C4-2B (cell line): Measurements from ENCODE around the gene TRMT112.

Experiments used
- H3K27ac ChIP-seq: fragments of 450-650 bp; 2 replicates; pipeline ENCODE4 v1.5.1; 2017
- ZFX ChIP-seq: fragments of 450-650 bp; IDR thresholded peaks from 2 replicates; pipeline ENCODE4 v1.6.1; 2017
- TF ChIP-seq, protein P1 (sequence below): fragments of 450-650 bp; conservative IDR thresholded peaks from 2 replicates; pipeline ENCODE4 v1.5.1; 2017; ENCODE audit warnings: mild to moderate bottlenecking

TRMT112 gene

GRCh38 chr11:64355078-64355940 lies 38.0 kb upstream of the TRMT112 start:
- TF ChIP-seq, protein P1, sequence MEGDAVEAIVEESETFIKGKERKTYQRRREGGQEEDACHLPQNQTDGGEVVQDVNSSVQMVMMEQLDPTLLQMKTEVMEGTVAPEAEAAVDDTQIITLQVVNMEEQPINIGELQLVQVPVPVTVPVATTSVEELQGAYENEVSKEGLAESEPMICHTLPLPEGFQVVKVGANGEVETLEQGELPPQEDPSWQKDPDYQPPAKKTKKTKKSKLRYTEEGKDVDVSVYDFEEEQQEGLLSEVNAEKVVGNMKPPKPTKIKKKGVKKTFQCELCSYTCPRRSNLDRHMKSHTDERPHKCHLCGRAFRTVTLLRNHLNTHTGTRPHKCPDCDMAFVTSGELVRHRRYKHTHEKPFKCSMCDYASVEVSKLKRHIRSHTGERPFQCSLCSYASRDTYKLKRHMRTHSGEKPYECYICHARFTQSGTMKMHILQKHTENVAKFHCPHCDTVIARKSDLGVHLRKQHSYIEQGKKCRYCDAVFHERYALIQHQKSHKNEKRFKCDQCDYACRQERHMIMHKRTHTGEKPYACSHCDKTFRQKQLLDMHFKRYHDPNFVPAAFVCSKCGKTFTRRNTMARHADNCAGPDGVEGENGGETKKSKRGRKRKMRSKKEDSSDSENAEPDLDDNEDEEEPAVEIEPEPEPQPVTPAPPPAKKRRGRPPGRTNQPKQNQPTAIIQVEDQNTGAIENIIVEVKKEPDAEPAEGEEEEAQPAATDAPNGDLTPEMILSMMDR: peak; percentile 91
- no peak for TF ChIP-seq ZFX
- peak overlapping the region; percentile 84 for H3K27ac ChIP-seq

- no peak overlapping the region; the same call in 1 of the 2 replicates for H3K27ac ChIP-seq
- TF ChIP-seq, protein P1: no peak
Measured at GRCh38 chr11:64353715-64354506, 36.6 kb upstream of the TRMT112 start.

DNA sequence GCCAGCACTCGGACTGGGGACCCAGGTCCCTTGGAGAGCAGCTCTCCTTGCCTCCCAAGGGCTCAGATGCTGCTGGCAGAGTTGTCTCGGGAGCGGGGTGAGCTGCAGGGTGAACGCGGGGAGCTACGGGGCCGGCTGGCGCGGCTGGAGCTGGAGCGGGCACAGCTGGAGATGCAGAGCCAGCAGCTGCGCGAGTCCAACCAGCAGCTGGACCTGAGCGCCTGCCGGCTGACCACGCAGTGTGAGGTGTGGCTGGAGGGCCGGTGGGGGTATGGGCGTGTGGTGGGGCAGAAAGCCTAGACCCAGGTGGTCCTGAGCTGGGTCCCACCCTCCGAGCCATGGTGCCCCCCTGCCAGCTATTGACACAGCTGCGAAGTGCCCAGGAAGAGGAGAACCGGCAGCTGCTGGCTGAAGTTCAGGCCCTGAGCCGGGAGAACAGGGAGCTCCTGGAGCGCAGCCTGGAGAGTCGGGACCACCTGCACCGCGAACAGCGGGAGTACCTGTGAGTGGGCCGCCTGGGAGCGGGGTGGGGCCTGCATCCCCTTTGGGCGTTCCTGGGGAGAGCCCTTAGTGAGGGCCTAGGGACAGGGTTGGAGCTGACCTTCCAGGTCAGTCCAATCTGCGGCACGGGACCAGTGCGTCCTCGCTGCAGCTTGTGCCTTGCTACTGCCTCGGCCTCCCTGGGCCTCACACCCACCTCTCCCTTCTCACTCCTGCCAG lies 35.8 kb upstream of the TRMT112 start:
- no peak for TF ChIP-seq ZFX
- TF ChIP-seq, protein P1: no peak
- no peak overlapping the region for H3K27ac ChIP-seq

DNA sequence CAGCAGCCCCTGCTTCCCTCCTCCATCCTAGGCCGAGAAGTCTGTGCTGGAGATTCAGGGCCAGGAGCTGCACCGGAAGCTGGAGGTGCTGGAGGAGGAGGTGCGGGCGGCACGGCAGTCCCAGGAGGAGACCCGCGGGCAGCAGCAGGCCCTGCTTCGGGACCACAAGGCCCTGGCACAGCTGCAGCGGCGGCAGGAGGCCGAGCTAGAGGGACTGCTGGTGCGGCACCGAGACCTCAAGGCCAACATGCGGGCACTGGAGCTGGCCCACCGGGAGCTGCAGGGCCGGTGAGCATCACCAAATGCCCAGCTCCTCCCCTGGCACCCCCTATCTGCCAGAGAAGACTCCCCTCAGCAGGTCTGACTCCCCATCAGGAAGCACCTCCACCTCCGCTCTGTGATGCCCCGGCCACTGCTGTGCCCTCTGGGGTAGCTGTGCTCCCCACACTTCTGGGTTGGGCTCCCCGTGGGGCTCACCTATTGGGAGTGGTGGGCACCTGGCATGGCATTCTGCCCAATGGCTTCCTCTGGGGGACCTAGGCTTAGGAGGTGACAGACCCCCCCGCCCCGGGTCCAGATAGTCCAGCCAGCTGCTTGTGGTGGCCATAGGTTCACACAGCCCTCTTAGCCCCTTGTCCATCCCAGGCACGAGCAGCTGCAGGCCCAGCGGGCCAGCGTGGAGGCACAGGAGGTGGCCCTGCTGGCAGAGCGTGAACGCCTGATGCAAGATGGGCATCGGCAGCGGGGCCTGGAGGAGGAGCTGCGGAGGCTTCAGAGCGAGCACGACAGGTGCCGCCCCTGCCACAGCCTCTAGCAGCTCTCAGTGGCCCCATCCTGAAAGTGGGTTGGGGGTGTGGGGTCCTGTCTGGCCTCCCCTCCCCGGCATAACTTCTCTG lies 35.0 kb upstream of the TRMT112 start:
- no peak overlapping the region for H3K27ac ChIP-seq
- TF ChIP-seq, protein P1: no peak

DNA sequence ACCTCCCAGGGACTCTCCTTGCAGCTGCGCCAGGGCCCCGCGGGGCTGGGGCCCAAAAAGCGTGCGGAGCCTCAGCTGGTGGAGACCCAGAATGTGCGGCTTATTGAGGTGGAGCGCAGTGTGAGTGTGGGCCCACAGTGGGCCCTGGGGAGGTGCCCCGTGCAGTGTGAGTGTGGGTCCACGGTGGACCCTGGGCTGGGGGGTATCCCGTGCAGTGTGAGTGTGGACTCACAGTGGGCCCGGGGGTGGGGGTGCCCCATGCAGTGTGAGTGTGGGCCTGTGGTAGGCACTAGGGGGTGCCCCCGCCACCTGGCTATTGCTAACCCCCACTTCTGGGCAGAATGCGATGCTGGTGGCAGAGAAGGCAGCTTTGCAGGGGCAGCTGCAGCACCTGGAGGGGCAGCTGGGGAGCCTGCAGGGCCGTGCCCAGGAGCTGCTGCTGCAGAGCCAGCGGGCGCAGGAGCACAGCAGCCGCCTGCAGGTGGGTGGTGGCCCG lies 33.8 kb upstream of the TRMT112 start:
- TF ChIP-seq, protein P1: no peak
- TF ChIP-seq ZFX: no peak
- H3K27ac ChIP-seq: no peak overlapping the region

DNA sequence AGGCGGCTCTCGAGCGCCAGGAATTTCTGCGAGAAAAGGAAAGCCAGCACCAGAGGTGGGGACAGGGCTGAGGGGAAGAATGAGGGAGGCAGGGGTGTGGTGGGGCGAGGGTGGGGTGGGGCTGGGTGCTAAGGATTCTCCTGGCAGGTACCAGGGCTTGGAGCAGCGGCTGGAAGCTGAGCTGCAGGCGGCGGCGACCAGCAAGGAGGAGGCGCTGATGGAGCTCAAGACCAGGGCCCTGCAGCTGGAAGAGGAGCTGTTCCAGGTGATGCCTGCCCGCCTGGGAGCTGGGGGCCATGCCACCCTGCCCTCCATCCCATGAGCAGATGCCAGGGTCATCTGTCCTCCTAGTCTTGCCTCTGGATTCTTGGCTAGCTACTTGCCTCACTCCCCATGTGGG lies 32.0 kb upstream of the TRMT112 start:
- TF ChIP-seq ZFX: no peak
- TF ChIP-seq, protein P1: no peak
- no peak overlapping the region for H3K27ac ChIP-seq
